GM18511 (cell line): Measurements from ENCODE around the gene IL11RA.

Experiments used
- ATAC-seq: cut with Tn5 transposase; IDR thresholded peaks from one replicate; pipeline ENCODE4 v1.9.1; 2021; ENCODE audit warnings: mild to moderate bottlenecking, moderate library complexity; ENCODE audit not compliant: unreplicated experiment

IL11RA gene

GRCh38 chr9:34684816-34685215 is 32.8 kb downstream of the IL11RA start:
- no peak for ATAC-seq

DNA sequence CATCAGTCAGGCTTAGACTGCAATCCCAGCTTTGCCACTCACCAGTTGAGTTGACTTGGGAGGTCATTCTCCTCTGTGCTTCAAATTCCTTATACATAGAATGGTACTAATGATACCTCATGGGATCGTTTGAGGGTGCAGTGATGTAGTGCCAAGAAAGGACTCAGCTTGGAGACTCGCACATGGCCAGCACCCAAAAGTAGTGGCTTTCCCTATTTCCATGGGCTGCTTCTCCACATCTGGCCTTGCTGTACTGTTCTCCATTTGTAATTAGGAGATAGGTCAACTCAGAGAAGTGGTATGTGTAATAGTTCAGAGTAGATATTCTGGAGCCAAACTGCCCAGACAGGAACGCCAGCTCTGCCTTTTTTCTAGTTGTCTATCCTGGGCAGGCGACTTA is 33.6 kb downstream of the IL11RA start:
- ATAC-seq, result no peak

- no peak for ATAC-seq
Observed at GRCh38 chr9:34686231-34686630, 34.2 kb downstream of the IL11RA start.

- no peak for ATAC-seq
Observed at GRCh38 chr9:34686732-34687131, 34.7 kb downstream of the IL11RA start.

DNA sequence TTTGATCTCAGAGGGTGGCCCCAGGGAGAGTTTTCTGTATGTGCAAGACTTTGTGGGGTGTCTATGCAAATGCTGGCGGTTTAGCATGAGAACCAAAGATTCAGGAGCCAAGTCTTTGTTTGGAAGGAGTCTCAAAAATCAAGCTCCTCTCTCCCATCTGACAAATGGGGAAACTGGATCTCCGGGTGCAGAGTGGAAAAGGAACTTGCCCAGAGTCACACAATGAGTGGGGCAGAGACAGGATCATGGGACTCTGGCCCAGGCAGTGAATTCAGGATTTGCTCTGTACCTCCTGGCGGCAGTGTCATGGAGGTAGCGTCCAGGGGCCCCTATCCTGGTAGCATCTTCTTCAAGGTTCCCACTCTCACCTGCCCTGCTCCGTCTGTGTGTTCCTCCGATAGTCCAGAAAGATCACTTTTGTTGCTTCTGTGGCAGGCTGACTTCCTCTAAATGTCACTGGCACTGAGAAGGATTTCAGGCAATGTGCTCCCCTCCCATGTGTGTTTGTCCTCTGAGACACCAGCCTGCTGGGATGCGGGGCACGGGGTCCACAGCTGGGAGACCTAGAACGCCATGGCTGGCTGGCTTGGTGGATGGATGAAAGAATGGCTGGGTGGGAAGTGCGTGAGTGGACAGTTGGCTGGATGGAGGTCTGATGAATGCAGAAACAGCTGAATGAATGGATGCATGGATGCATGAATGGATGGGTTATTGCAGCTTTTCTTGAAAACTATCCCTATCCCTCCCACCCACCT is 35.5 kb downstream of the IL11RA start:
- ATAC-seq, result no peak

- no peak for ATAC-seq
Observed at GRCh38 chr9:34688329-34689115, 36.5 kb downstream of the IL11RA start.

DNA sequence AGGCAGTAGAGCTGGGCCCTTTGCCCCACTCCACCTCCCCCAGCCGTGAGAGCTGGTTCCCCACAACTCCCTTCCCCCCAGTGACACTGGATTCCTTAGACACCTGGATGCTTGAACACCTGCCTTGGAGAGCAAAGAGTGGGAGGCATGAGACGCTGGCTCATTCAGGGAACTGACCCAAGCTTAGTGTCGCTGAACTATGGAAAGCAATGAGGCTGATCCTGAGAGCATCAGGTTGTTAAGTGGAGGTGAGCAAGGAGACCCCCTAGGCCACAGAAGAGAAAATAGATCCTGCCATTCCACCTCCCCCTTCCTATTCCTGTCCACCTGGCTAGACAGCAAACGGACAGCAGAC is 37.1 kb downstream of the IL11RA start:
- no peak for ATAC-seq

DNA sequence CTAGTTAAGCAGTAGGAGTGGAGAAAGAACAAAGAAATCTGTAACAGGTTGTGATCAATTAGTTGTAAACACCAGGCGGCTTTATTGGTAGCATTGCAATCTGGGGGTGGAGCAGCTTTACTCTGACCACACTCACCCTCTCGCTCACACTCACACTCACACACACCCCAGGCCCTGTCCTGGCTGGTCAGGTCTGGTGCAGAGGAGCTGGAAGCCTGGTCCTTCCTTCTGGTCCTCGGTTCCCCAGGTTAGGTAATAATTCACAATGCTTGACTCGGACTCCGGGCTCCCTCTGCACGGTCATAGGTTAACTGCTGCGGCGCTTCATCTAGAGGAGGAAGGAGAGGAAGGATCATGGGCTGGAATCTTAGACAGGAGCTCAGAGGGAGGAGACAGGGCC is 37.5 kb downstream of the IL11RA start:
- no peak for ATAC-seq

DNA sequence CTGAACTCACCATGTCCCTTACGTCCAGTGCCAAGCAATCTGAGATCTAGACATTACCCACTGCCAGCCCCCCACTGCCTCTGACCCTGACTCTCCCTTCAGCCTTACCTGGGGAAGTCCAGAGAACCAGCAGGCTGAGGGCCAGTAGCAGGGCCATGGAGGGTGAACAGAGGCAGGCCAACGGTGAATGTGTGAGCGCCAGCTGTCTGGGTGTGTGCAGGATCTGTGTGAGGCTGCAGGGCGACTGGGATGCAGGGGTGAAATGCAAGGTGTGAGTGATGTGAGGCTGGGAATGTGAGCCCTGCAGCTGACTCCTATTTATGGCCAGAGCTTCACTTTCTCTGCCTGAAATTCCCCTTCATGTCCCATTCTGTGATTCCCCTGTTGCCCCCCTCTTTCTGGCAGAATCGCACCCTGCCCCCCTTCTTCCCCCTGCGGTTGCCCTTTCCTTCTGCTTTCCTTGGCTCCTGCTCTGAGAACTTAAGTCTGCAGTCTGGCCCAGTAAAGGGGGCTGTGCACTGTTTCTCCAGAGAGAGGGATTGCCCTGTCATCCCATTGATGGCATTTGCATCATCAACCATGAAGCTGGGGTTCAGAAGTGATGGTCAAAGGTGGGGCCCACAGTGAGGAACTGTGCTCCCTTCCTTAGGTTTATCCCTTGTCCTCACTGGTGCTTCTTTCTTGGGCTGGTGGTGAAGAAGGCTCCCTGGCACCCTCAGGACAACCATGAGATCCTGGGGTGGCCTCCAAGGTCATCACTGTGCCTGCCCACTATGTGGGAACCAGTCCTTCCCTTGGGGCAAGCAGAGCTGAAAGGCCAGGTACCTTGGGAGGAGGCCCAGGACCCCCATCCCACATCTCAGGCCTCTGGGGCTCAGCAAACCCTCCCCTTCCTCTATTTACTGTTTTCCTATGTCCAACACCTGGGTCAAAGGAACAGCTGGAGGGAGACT is 39.3 kb downstream of the IL11RA start, which contains the start of gene CCL19:
Gene CCL19 (minus strand): TSS at position 294 of the 953 bp plus-strand sequence. CDS start 137 bp downstream, at position 157.
- ATAC-seq, result no peak

- no peak for ATAC-seq
Observed at GRCh38 chr9:34691936-34692315, 39.9 kb downstream of the IL11RA start.

- no peak for ATAC-seq
Observed at GRCh38 chr9:34693560-34693959, 41.6 kb downstream of the IL11RA start.

- no peak for ATAC-seq
Observed at GRCh38 chr9:34694811-34695210, 42.8 kb downstream of the IL11RA start.

DNA sequence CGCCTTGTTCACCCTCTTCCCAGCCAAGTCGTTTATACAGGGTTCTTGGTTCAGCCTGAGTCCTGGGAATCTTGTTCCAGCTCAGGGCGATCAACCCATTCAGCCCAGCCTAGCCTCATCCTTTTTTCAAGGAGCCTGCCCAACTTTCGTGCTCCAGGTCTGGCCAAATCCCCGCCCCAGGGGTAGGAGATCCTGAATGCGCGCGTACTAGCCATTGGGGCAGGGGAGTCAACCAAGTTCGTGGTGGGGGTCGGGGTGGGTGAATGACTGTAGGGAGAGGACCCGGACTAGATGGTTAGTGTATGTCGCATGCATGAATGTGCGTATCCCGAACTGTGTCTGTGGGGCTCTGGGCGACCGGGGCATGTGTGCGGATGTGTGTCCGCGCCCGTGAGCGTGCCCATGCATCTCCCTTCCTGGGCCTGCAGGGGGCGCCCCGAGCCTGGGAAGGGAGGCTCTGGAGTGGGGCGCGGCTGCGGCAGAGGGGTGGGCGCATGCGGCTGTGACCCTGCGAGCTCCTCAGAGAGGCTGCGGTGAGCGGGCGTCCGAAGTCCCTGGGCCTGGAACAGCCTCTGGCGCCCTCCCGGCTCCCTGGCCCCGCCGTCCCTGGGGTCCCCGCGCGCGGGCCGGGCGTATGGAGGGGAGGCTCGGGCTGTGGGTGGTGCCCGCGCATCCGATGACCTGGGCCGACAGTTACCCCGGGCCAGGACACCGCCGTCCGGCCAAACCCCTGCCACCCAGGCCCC is 49.2 kb downstream of the IL11RA start:
- peak; percentile 63 for ATAC-seq

GRCh38 chr9:34701769-34702736 is 50.1 kb downstream of the IL11RA start:
- ATAC-seq, result peak; percentile 91

- no peak for ATAC-seq
Observed at GRCh38 chr9:34707130-34707529, 55.1 kb downstream of the IL11RA start.

DNA sequence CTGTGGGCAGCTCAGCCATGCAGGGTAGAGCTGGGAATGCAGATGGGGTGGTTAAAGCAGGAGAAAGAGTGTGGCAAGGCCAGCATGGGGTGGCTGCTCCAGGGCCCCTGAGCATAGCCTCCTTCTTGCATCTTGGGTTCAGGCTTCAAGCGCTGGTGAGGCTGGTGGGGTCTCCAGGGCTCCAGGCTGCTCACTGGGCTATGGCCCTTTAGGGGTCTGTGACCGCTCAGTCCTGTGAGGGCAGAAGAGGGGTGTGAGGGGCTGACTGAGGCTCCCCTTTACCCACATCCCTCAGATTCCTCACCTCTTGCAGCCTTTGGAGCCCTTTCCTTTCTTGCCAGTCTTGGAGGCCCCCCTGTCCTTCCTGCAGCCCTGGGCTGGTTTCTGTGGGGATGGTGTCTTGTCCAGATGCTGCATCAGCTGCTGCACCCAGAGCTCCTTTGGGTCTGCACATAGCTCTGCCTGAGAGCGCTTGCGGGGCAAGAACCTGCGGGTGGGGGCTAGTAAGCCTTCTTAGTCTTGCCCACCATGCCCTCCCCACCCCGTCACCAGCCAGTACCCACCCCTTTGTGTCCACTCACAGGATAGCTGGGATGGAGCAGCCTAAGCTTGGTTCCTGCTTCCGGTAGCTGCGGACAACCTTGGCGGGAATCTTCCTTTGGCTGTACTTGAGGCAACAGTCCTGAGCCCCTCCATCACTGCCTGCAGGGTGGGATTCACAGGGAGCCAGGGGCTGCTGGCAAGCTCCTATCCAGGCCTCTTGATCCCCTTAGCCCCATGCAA is 57.4 kb downstream of the IL11RA start:
- ATAC-seq, result no peak

DNA sequence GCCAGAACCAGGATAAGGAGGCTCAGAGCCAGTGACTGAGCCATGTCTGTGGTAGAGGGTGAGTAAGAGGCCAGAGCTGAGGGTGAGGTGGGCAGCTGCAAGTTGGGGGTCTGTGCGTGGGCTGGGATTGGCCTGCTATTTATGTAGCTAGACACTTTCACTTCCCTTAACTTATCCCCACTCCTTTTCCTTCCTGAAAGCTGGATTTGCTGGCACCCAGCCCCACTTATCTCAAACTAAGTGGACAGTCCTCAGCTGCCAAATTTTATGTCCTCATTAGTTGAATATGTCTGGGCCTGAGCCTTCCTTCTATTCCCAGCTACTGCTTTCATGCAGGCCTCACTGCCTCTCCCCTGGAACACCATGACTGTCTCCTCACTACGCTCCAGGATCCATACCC is 58.0 kb downstream of the IL11RA start, which contains the start of gene CCL21:
Gene CCL21 (minus strand): TSS at position 114 of the 400 bp plus-strand sequence. CDS start 70 bp downstream, at position 44.
- no peak for ATAC-seq
